Thyroid gland (tissue), 4 donors: Measurements from ENCODE around the gene CCDC71L. TPM values are rescaled to one million over a fixed set of nuclear protein-coding genes. Genes with fewer than 3 reads are reported as not detected.

ENCODE experiments used
- DNase-seq, 2 donors: peaks; one replicate each; pipeline ENCODE4 v3.0.0-alpha.2; 2019
- H3K27ac ChIP-seq, 3 donors: fragments of 200-600 bp; sonication (generic); 1 replicate in 2 of 3; 2 replicates in 1 of 3; pipeline ENCODE4 v1.5.1; 2016 to 2019; ENCODE audit warnings: mild to moderate bottlenecking in 1 of 3, moderate library complexity in 1 of 3
- H3K27me3 ChIP-seq: fragments of 200-600 bp; sonication (generic); one replicate; pipeline ENCODE4 v1.5.1; 2019
- H3K36me3 ChIP-seq, 2 donors: fragments of 200-600 bp; sonication (generic); one replicate each; pipeline ENCODE4 v1.5.1; 2016 to 2019
- H3K4me1 ChIP-seq, 2 donors: fragments of 200-600 bp; sonication (generic); one replicate each; pipeline ENCODE4 v1.5.1; 2017 to 2019
- H3K4me3 ChIP-seq, 3 donors: fragments of 200-600 bp; sonication (generic); replicated peaks in 1 of 3; 1 replicate in 2 of 3; 2 replicates in 1 of 3; pipeline ENCODE4 v1.5.1; 2016; ENCODE audit warnings: mild to moderate bottlenecking in 1 of 3
- H3K9me3 ChIP-seq: fragments of 200-600 bp; sonication (generic); one replicate; pipeline ENCODE4 v1.5.1; 2017
- CTCF ChIP-seq, 6 experiments: fragments of 200-600 bp in 3 of 6; fragments of 450-650 bp in 3 of 6; sonication (generic) in 3 of 6; IDR thresholded peaks; one replicate each; pipeline ENCODE4 v1.5.1; 2016 to 2019; ENCODE audit warnings: antibody characterized with exemption in 6 of 6, mild to moderate bottlenecking in 2 of 6, inconsistent platforms in 1 of 6, moderate library complexity in 1 of 6
- POLR2A ChIP-seq, 2 donors: fragments of 450-650 bp; IDR thresholded peaks; one replicate each; pipeline ENCODE4 v1.6.1; 2017; ENCODE audit warnings: antibody characterized with exemption in 2 of 2, mild to moderate bottlenecking in 2 of 2, moderate library complexity in 1 of 2
- whole genome bisulfite sequencing, 2 donors: methylation state at CpG; one replicate each; pipeline ENCODE4 v1.1.5; 2017; 5-methylcytosine and 5-hydroxymethylcytosine counted together
- intact Hi-C: fragments of 100-400 bp; cut with DNase I; formaldehyde crosslinking; loops from one replicate; pipeline ENCODE4 v1.15.1; 2023
- total RNA-seq, 4 donors: library from RNA; depleted of rRNA; stranded (reverse); fragments of >200 nt; gene quantifications; one replicate each; pipeline ENCODE4 v1.2.3, GENCODE V29; 2016

The CCDC71L gene
- total RNA-seq, 4 donors from 2014 or later = 19.9 to 33.5 (median 27.2) TPM

GRCh38 chr7:106644999-106645398 lies 16.0 kb downstream of the CCDC71L start:
- no peaks in the 10 kb centered on the region for H3K4me1 ChIP-seq
- no peak overlapping the region for H3K27ac ChIP-seq
- no peak for TF ChIP-seq POLR2A (IDR thresholded peaks at IDR 0.05)
- no peak for TF ChIP-seq CTCF (IDR thresholded peaks at IDR 0.05)
- no peaks in the 10 kb centered on the region for H3K9me3 ChIP-seq
- intact Hi-C loops = no loop called here
- H3K4me3 ChIP-seq = no peak overlapping the region
- 79 to 92% methylated on average over 1 of the region's 1 CpG for WGBS, 2 donors
- H3K27me3 ChIP-seq = no peaks in the 10 kb centered on the region
- no peaks in the 10 kb centered on the region for H3K36me3 ChIP-seq
- DNase-seq = no peak

- Histone ChIP-seq H3K9me3 (no peaks in the 10 kb centered on the region), H3K4me1 (no peaks in the 10 kb centered on the region), H3K27ac (no peak overlapping the region), H3K27me3 (no peaks in the 10 kb centered on the region), H3K36me3 (no peaks in the 10 kb centered on the region), H3K4me3 (no peak overlapping the region)
- intact Hi-C loops = no loop called here
- no peak for DNase-seq
- TF ChIP-seq CTCF (IDR thresholded peaks at IDR 0.05) = no peak
- TF ChIP-seq POLR2A (IDR thresholded peaks at IDR 0.05) = no peak
- WGBS, 2 donors = 50 to 55% methylated on average over 2 of the region's 2 CpGs
Observed at GRCh38 chr7:106643216-106644000, 17.6 kb downstream of the CCDC71L start.

- intact Hi-C loops = no loop called here
- H3K4me1 ChIP-seq = no peaks in the 10 kb centered on the region
- TF ChIP-seq CTCF (IDR thresholded peaks at IDR 0.05) (no peak), POLR2A (IDR thresholded peaks at IDR 0.05) (no peak)
- H3K36me3 ChIP-seq = no peaks in the 10 kb centered on the region
- H3K27ac ChIP-seq = no peak overlapping the region
- no peaks in the 10 kb centered on the region for H3K9me3 ChIP-seq
- 95% methylated on average over 3 of the region's 3 CpGs for WGBS, 2 donors
- H3K4me3 ChIP-seq = no peak overlapping the region
- DNase-seq = no peak
- H3K27me3 ChIP-seq = no peaks in the 10 kb centered on the region
Observed at GRCh38 chr7:106641416-106641815, 19.5 kb downstream of the CCDC71L start.

- H3K27ac ChIP-seq = no peak overlapping the region
- H3K4me3 ChIP-seq = no peak overlapping the region
- H3K27me3 ChIP-seq = no peaks in the 10 kb centered on the region
- H3K4me1 ChIP-seq = no peaks in the 10 kb centered on the region
- no peak for DNase-seq
- 67 to 78% methylated on average over 3 of the region's 3 CpGs for WGBS, 2 donors
- no peaks in the 10 kb centered on the region for H3K9me3 ChIP-seq
- TF ChIP-seq CTCF (IDR thresholded peaks at IDR 0.05) (no peak), POLR2A (IDR thresholded peaks at IDR 0.05) (no peak)
- intact Hi-C loops = no loop called here
- no peaks in the 10 kb centered on the region for H3K36me3 ChIP-seq
Observed at GRCh38 chr7:106640368-106641141, 20.4 kb downstream of the CCDC71L start.
